H1 (cell line): ENCODE results near the gene ACOT12.

Experiments
- EP300 ChIP-seq, 2 experiments: IDR thresholded peaks; 1 replicate in 1 of 2; 2 replicates in 1 of 2; pipeline ENCODE4 v1.6.1; 2011 to 2012; ENCODE audit warnings: low read depth in 2 of 2, low read length in 2 of 2, mild to moderate bottlenecking in 2 of 2, borderline replicate concordance in 1 of 2, inconsistent platforms in 1 of 2, moderate library complexity in 1 of 2
- JUND ChIP-seq: IDR thresholded peaks from 2 replicates; pipeline ENCODE4 v1.6.1; 2011; ENCODE audit warnings: mild to moderate bottlenecking, improper control_type of control experiment, low read length

- TF ChIP-seq JUND (no peak), EP300 (IDR thresholded peaks at IDR 0.05; ENCODE audit: borderline replicate concordance in 1 of 2, low read depth in 2 of 2, low read length in 2 of 2) (no peak)
Observed at GRCh38 chr5:81344736-81345135, 49.2 kb downstream of the ACOT12 start.
